ENCODE data around the gene TTLL11. TPM values are rescaled to one million over a fixed set of nuclear protein-coding genes. Genes with fewer than 3 reads are reported as not detected.
A peak's percentile ranks its signal among the peaks of the same experiment; 100 is the strongest.

Gene TTLL11
- polyA plus RNA-seq, 1 donor (not counting 4 experiments of a cell fraction or from before 2014, with no cell fraction given) = 8.0 TPM

- Histone ChIP-seq H3K79me2 (ENCODE audit: control insufficient read depth, insufficient read depth, low read length) (no peaks in the 10 kb centered on the region), H3K4me2 (ENCODE audit: control insufficient read depth, extremely low read depth, insufficient read depth, low read depth, low read length) (no peak overlapping the region), H3K36me3 (ENCODE audit: control insufficient read depth in 2 of 2, extremely low read depth in 1 of 2, insufficient read depth in 2 of 2, low read length in 2 of 2) (peaks cover 0 to 4% of the 10 kb centered on the region in 2 experiments), H2AFZ (ENCODE audit: control insufficient read depth, low read length) (no peak overlapping the region), H3K27ac (ENCODE audit: control insufficient read depth, insufficient read depth, low read length) (no peak overlapping the region), H3K9me1 (ENCODE audit: control insufficient read depth, extremely low read depth, insufficient read depth, low read length) (no peaks in the 10 kb centered on the region), H3K27me3 (ENCODE audit: control insufficient read depth, extremely low read depth, insufficient read depth, low read length) (no peaks in the 10 kb centered on the region), H4K20me1 (ENCODE audit: control insufficient read depth, extremely low read depth, insufficient read depth, low read length) (no peaks in the 10 kb centered on the region), H3K9ac (ENCODE audit: control insufficient read depth, extremely low read depth, insufficient read depth, low read length) (no peak overlapping the region), H3K4me3 (ENCODE audit: control insufficient read depth in 2 of 3, extremely low read depth in 1 of 3, insufficient read depth in 2 of 3, low read depth in 1 of 3, low read length in 3 of 3) (no peak overlapping the region), H3K9me3 (ENCODE audit: control insufficient read depth, low read depth, low read length) (no peaks in the 10 kb centered on the region), H3K4me1 (ENCODE audit: control insufficient read depth, extremely low read depth, insufficient read depth, low read length) (no peaks in the 10 kb centered on the region)
- no peak for FAIRE-seq
- no peak for TF ChIP-seq EZH2 (IDR thresholded peaks at IDR 0.05; ENCODE audit: low read length)
- TF ChIP-seq CTCF (optimal IDR thresholded peaks at IDR 0.05 in 1 of 3, IDR thresholded peaks at IDR 0.05 in 1 of 3, conservative IDR thresholded peaks at IDR 0.05 in 1 of 3; ENCODE audit: extremely low read depth in 1 of 3, insufficient read depth in 2 of 3, low read length in 3 of 3) = no peak
- dilution Hi-C loops (cut with MboI; ENCODE audit: extremely low pct_ligation_motif_present, low sequenced_read_pairs) = no loop called here
- DNase-seq (ENCODE audit: low read depth, low spot score) = no peak
Observed at GRCh38 chr9:121825031-121825691, 267.9 kb downstream of the TTLL11 start.

GRCh38 chr9:121824651-121825030, 268.5 kb downstream of the TTLL11 start:
- Histone ChIP-seq H3K27me3 (ENCODE audit: control insufficient read depth, extremely low read depth, insufficient read depth, low read length) (no peaks in the 10 kb centered on the region), H3K4me1 (ENCODE audit: control insufficient read depth, extremely low read depth, insufficient read depth, low read length) (no peaks in the 10 kb centered on the region), H3K9me1 (ENCODE audit: control insufficient read depth, extremely low read depth, insufficient read depth, low read length) (no peaks in the 10 kb centered on the region), H3K4me2 (ENCODE audit: control insufficient read depth, extremely low read depth, insufficient read depth, low read depth, low read length) (no peak overlapping the region), H3K9me3 (ENCODE audit: control insufficient read depth, low read depth, low read length) (no peaks in the 10 kb centered on the region), H3K36me3 (ENCODE audit: control insufficient read depth in 2 of 2, extremely low read depth in 1 of 2, insufficient read depth in 2 of 2, low read length in 2 of 2) (peaks cover 0 to 4% of the 10 kb centered on the region in 2 experiments), H3K9ac (ENCODE audit: control insufficient read depth, extremely low read depth, insufficient read depth, low read length) (no peak overlapping the region), H3K27ac (ENCODE audit: control insufficient read depth, insufficient read depth, low read length) (no peak overlapping the region), H3K4me3 (ENCODE audit: control insufficient read depth in 2 of 3, extremely low read depth in 1 of 3, insufficient read depth in 2 of 3, low read depth in 1 of 3, low read length in 3 of 3) (no peak overlapping the region), H4K20me1 (ENCODE audit: control insufficient read depth, extremely low read depth, insufficient read depth, low read length) (no peaks in the 10 kb centered on the region), H2AFZ (ENCODE audit: control insufficient read depth, low read length) (no peak overlapping the region), H3K79me2 (ENCODE audit: control insufficient read depth, insufficient read depth, low read length) (no peaks in the 10 kb centered on the region)
- dilution Hi-C loops (cut with MboI; ENCODE audit: extremely low pct_ligation_motif_present, low sequenced_read_pairs) = no loop called here
- FAIRE-seq (no peak), DNase-seq (ENCODE audit: low read depth, low spot score) (no peak)
- TF ChIP-seq EZH2 (IDR thresholded peaks at IDR 0.05; ENCODE audit: low read length) (no peak), CTCF (optimal IDR thresholded peaks at IDR 0.05 in 1 of 3, IDR thresholded peaks at IDR 0.05 in 1 of 3, conservative IDR thresholded peaks at IDR 0.05 in 1 of 3; ENCODE audit: extremely low read depth in 1 of 3, insufficient read depth in 2 of 3, low read length in 3 of 3) (peak in 1 of 3 experiments; percentile 22)

Measured in keratinocyte (primary cell).